NCI-H510A treated with DMSO at 0.1 percent for 48 hours (cell line): ENCODE results near the gene KRTAP9-2.
"Not testable (repeated sequence)": the region's sequence is repeated elsewhere in the genome, so short reads cannot be mapped to it uniquely, and the experiment has no call there.

Experiments
- DNase-seq: peaks from one replicate; lab custom pipeline; 2025; lab: John Stamatoyannopoulos, UW

KRTAP9-2 gene

GRCh38 chr17:41237116-41237515 is 10.7 kb downstream of the KRTAP9-2 start:
- not testable (repeated sequence) for DNase-seq

DNA sequence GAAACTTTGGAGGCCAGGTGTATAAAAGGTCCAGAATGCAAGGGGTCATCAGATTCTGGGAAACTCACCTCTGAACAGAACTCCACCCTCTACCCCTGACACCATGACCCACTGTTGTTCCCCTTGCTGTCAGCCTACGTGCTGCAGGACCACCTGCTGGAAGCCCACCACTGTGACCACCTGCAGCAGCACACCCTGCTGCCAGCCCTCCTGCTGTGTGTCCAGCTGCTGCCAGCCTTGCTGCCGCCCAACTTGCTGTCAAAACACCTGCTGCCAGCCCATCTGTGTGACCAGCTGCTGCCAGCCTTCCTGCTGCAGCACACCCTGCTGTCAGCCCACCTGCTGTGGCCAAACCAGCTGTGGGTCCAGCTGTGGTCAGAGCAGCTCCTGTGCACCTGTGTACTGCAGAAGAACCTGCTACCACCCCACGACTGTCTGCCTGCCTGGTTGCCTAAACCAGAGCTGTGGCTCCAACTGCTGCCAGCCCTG is 11.5 kb downstream of the KRTAP9-2 start, which contains the start of gene KRTAP9-8:
Gene KRTAP9-8, plus strand, starts transcription at position 51 of the 489 bp plus-strand sequence. Its CDS starts 53 bp downstream, at position 104.
- DNase-seq, result not testable (repeated sequence)

DNA sequence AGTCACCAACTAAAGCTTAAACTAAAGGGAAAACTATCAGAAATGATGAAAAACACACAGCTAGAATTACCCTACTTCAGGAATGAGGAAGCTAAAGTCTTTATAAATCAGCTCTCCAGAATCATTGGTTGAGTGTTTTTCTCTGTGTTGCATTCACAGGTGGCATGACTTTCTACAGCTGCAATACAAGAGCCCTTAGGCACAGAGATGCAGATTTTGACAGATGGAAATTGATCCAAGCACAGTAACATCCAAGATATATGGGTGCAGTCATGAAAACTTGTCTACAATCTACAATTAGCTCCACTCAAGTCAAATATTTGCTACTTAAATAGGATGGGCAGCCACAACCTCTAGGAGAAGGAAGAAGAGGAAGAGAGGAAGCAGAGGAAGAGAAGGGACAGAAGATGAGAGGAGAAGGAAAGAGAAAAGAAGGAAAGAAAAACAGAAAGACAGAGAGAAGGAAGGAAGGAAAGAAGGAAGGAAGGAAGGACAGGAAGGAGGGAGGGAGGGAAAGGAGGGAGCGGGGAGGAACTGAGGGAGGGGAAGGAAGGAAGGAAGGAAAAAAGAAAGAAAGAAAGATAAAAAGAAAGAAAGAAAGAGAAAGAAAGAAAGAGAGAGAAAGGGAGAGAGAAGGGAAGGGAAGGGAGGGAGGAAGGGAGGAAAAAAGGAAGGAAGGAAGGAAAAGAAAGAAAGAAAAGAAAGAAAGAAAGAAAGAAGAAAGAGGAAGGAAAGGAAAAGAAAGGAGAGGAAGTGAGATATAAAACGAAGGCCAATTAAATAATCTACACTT is 20.7 kb downstream of the KRTAP9-2 start:
- not testable (repeated sequence) for DNase-seq

DNA sequence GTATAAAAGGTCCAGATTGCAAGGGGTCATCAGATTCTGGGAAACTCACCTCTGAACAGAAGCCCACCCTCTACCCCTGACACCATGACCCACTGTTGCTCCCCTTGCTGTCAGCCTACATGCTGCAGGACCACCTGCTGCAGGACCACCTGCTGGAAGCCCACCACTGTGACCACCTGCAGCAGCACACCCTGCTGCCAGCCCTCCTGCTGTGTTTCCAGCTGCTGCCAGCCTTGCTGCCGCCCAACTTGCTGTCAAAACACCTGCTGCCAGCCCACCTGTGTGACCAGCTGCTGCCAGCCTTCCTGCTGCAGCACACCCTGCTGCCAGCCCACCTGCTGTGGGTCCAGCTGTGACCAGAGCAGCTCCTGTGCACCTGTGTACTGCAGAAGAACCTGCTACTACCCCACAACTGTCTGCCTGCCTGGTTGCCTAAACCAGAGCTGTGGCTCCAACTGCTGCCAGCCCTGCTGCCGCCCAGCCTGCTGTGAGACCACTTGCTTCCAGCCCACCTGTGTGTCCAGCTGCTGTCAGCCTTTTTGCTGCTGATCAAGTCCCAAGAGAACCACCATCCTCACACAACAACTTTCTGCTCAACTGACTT is 23.3 kb downstream of the KRTAP9-2 start, which contains the start of gene KRTAP9-4:
Gene KRTAP9-4, plus strand, starts transcription at position 51 of the 604 bp plus-strand sequence. Its CDS starts 34 bp downstream, at position 85.
- DNase-seq, result not testable (repeated sequence)

DNA sequence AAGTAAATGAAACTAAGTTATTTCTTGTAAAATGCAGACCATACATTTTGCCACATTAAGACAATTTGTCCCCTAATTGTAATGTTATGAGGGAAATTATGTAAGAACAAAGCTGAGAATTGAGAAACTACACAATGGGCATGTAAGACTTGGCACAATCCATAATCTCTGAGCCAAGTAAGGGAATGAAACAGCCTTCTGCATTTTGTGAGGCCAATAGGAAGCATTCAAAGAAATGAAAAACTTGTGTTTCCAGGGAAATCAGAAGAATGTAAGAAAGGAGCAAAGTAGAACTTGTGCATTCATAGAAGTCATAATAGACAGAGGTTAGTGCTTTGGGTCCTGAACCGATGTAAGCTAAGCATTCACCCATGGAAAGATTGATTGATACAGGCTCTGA is 24.8 kb downstream of the KRTAP9-2 start:
- no peak for DNase-seq

DNA sequence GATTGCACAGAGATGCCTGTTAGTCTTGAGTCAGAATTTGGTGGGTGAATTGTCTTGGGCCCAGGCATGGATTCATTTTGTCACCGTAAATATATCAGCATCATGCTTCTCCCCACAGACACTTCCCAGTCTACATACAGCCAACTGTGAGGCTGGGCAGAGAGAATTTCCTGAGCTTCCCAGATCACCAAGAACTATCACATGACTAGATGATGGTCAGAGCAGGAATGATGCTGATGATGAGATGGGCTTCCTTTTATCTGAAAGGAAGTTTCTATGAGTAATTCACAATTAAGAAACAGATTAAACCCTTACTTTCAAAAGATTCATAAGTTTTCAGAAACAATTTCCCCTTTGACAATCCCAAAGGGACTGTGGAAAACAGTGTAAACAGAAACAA is 28.4 kb downstream of the KRTAP9-2 start:
- DNase-seq, result no peak

DNA sequence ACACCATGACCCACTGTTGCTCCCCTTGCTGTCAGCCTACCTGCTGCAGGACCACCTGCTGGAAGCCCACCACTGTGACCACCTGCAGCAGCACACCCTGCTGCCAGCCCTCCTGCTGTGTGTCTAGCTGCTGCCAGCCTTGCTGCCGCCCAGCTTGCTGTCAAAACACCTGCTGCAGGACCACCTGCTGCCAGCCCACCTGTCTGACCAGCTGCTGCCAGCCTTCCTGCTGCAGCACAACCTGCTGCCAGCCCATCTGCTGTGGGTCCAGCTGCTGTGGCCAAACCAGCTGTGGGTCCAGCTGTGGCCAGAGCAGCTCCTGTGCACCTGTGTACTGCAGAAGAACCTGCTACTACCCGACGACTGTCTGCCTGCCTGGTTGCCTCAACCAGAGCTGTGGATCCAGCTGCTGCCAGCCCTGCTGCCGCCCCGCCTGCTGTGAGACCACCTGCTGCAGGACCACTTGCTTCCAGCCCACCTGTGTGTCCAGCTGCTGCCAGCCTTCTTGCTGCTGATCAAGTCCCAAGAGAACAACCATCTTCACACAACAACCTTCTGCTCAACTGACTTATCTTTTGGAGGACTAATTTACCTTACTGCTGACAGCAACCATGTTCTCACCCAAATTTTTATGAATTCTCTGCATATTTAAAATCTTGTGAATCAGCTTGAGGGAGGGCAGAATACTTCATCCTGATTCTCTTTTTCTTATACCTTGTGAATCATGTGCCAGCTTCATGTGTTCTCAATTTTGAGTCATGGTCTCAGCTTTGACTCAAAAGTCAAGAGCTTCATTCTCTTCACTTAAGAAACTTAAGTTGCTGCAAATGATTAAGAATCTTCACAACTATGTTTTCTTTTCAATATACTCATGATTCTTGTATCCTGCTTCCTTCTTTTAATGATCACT is 29.2 kb downstream of the KRTAP9-2 start, which contains the start of gene KRTAP9-9:
Gene KRTAP9-9, plus strand, starts transcription at position 4 of the 910 bp plus-strand sequence.
- DNase-seq, result not testable (repeated sequence)

GRCh38 chr17:41256291-41256685 is 29.8 kb downstream of the KRTAP9-2 start:
- no peak for DNase-seq

- DNase-seq, result no peak
Observed at GRCh38 chr17:41258406-41258805, 32.0 kb downstream of the KRTAP9-2 start.

GRCh38 chr17:41263212-41263611 is 36.8 kb downstream of the KRTAP9-2 start:
- DNase-seq, result no peak

- DNase-seq, result no peak
Observed at GRCh38 chr17:41264599-41264998, 38.2 kb downstream of the KRTAP9-2 start.

- DNase-seq, result no peak
Observed at GRCh38 chr17:41265078-41265477, 38.6 kb downstream of the KRTAP9-2 start, which contains the start of gene KRTAP9-6. Gene KRTAP9-6, plus strand, starts transcription at chr17:41265378. Its CDS starts 0 bp downstream, at chr17:41265378.

- DNase-seq, result no peak
Observed at GRCh38 chr17:41267711-41268110, 41.3 kb downstream of the KRTAP9-2 start.

- DNase-seq, result not testable (repeated sequence)
Observed at GRCh38 chr17:41271323-41271722, 44.9 kb downstream of the KRTAP9-2 start.

GRCh38 chr17:41271858-41272257 is 45.4 kb downstream of the KRTAP9-2 start:
- no peak for DNase-seq

- DNase-seq, result not testable (repeated sequence)
Observed at GRCh38 chr17:41275648-41276190, 49.3 kb downstream of the KRTAP9-2 start, which contains the start of gene KRTAP9-7. Gene KRTAP9-7, plus strand, starts transcription at chr17:41275698. Its CDS starts 0 bp downstream, at chr17:41275698.
